ENCODE data around the gene HYDIN.

The HYDIN gene

GRCh38 chr16:71230122-71230845 is at the start of gene HYDIN:
Gene HYDIN (minus strand): TSS chr16:71230722. CDS start chr16:71186895, 43,827 bp downstream.
- peak; percentile 91 for DNase-seq

GRCh38 chr16:71276589-71277334 is 46.2 kb upstream of the HYDIN start:
- DNase-seq: no peak

GRCh38 chr16:71273384-71273783 is 42.9 kb upstream of the HYDIN start:
- DNase-seq: no peak

GRCh38 chr16:71264299-71264698 is 33.8 kb upstream of the HYDIN start:
- DNase-seq: no peak

- no peak for DNase-seq
Measured at GRCh38 chr16:71263582-71263981, 33.1 kb upstream of the HYDIN start.

- no peak for DNase-seq
Measured at GRCh38 chr16:71262391-71262790, 31.9 kb upstream of the HYDIN start.

GRCh38 chr16:71260995-71261394 is 30.5 kb upstream of the HYDIN start:
- DNase-seq: no peak

- DNase-seq: no peak
Measured at GRCh38 chr16:71259086-71259485, 28.6 kb upstream of the HYDIN start.

- no peak for DNase-seq
Measured at GRCh38 chr16:71258372-71258771, 27.9 kb upstream of the HYDIN start.

- no peak for DNase-seq
Measured at GRCh38 chr16:71257768-71258167, 27.2 kb upstream of the HYDIN start.

GRCh38 chr16:71255721-71256120 is 25.2 kb upstream of the HYDIN start:
- DNase-seq: no peak

GRCh38 chr16:71254832-71255525 is 24.5 kb upstream of the HYDIN start:
- DNase-seq: no peak

GRCh38 chr16:71250461-71251235 is 20.1 kb upstream of the HYDIN start:
- no peak for DNase-seq

- DNase-seq: no peak
Measured at GRCh38 chr16:71249399-71249798, 18.9 kb upstream of the HYDIN start.

- DNase-seq: no peak
Measured at GRCh38 chr16:71247478-71247877, 17.0 kb upstream of the HYDIN start.

GRCh38 chr16:71246309-71246708 is 15.8 kb upstream of the HYDIN start:
- DNase-seq: no peak

- DNase-seq: no peak
Measured at GRCh38 chr16:71244521-71244920, 14.0 kb upstream of the HYDIN start.

GRCh38 chr16:71242601-71243000 is 12.1 kb upstream of the HYDIN start:
- no peak for DNase-seq

- DNase-seq: no peak
Measured at GRCh38 chr16:71242036-71242435, 11.5 kb upstream of the HYDIN start.

GRCh38 chr16:71229344-71229743 is 1.2 kb downstream of the HYDIN start:
- no peak for DNase-seq

- DNase-seq: no peak
Measured at GRCh38 chr16:71226229-71227141, 4.0 kb downstream of the HYDIN start.

GRCh38 chr16:71225145-71225544 is 5.4 kb downstream of the HYDIN start:
- DNase-seq: no peak

All from islet precursor cell (in vitro differentiated cells).